HG02943 (cell line): ENCODE measurements around the gene EFTUD2.

Source experiments
- ATAC-seq: cut with Tn5 transposase; IDR thresholded peaks from one replicate; pipeline ENCODE4 v1.9.1; 2021; ENCODE audit warnings: mild to moderate bottlenecking, low read depth, moderate library complexity; ENCODE audit not compliant: unreplicated experiment

Gene EFTUD2

GRCh38 chr17:44859701-44860100, 39.5 kb downstream of the EFTUD2 start:
- ATAC-seq, result no peak

- no peak for ATAC-seq
Observed at GRCh38 chr17:44854192-44854591, 45.1 kb downstream of the EFTUD2 start.

GRCh38 chr17:44850612-44851011, 48.6 kb downstream of the EFTUD2 start:
- no peak for ATAC-seq

- ATAC-seq, result no peak
Observed at GRCh38 chr17:44850025-44850424, 49.2 kb downstream of the EFTUD2 start.

- ATAC-seq, result no peak
Observed at GRCh38 chr17:44848961-44849489, 50.2 kb downstream of the EFTUD2 start.

GRCh38 chr17:44848257-44848795, 50.9 kb downstream of the EFTUD2 start:
- ATAC-seq, result no peak

GRCh38 chr17:44847586-44847985, 51.7 kb downstream of the EFTUD2 start, which contains the start of gene HIGD1B:
TSS of gene HIGD1B (plus strand) at chr17:44847883. CDS start at chr17:44848153, 270 bp downstream.
- no peak for ATAC-seq

GRCh38 chr17:44846206-44846605, 53.0 kb downstream of the EFTUD2 start:
- no peak for ATAC-seq

- ATAC-seq, result no peak
Observed at GRCh38 chr17:44844390-44844830, 54.8 kb downstream of the EFTUD2 start.

- no peak for ATAC-seq
Observed at GRCh38 chr17:44842748-44843147, 56.5 kb downstream of the EFTUD2 start.

- ATAC-seq, result no peak
Observed at GRCh38 chr17:44840936-44841335, 58.3 kb downstream of the EFTUD2 start.

- ATAC-seq, result no peak
Observed at GRCh38 chr17:44840274-44840673, 59.0 kb downstream of the EFTUD2 start.

- ATAC-seq, result no peak
Observed at GRCh38 chr17:44837196-44837595, 62.0 kb downstream of the EFTUD2 start.

GRCh38 chr17:44832805-44833204, 66.4 kb downstream of the EFTUD2 start:
- ATAC-seq, result no peak

- no peak for ATAC-seq
Observed at GRCh38 chr17:44831371-44831770, 67.9 kb downstream of the EFTUD2 start.

GRCh38 chr17:44830359-44831288, 68.6 kb downstream of the EFTUD2 start:
- no peak for ATAC-seq

GRCh38 chr17:44829523-44830358, 69.5 kb downstream of the EFTUD2 start, which contains the start of gene GJC1:
TSS of gene GJC1 (minus strand) at chr17:44830287. CDS start at chr17:44805817, 24,470 bp downstream.
- ATAC-seq, result no peak

GRCh38 chr17:44828919-44829522, 70.2 kb downstream of the EFTUD2 start:
- ATAC-seq, result no peak

GRCh38 chr17:44827863-44828262, 71.4 kb downstream of the EFTUD2 start:
- no peak for ATAC-seq

- ATAC-seq, result no peak
Observed at GRCh38 chr17:44826123-44826790, 73.0 kb downstream of the EFTUD2 start.
